Endothelial cell of umbilical vein (primary cell): ENCODE results near the gene IQCB1.

Experiments
- CTCF ChIP-seq, 2 donors: IDR thresholded peaks; 1 replicate in 1 of 2; 2 replicates in 1 of 2; pipeline ENCODE4 v1.5.1; 2011; ENCODE audit warnings: low read length in 2 of 2, mild to moderate bottlenecking in 2 of 2, moderate library complexity in 2 of 2, control low read depth in 1 of 2, inconsistent platforms in 1 of 2, low read depth in 1 of 2; ENCODE audit not compliant: insufficient read depth in 1 of 2; ENCODE audit errors: extremely low read depth in 1 of 2
- JUN ChIP-seq: IDR thresholded peaks from 2 replicates; pipeline ENCODE4 v1.6.1; 2011; ENCODE audit warnings: borderline replicate concordance, low read depth; ENCODE audit not compliant: insufficient read length, insufficient read depth
- POLR2A ChIP-seq: IDR thresholded peaks from 2 replicates; pipeline ENCODE4 v1.6.1; 2012; ENCODE audit warnings: low read depth, mild to moderate bottlenecking, control low read depth, low read length
- POLR2AphosphoS5 ChIP-seq: IDR thresholded peaks from 2 replicates; pipeline ENCODE4 v1.6.1; 2012; ENCODE audit warnings: low read depth, mild to moderate bottlenecking, control low read depth, low read length, moderate library complexity; ENCODE audit not compliant: insufficient read depth
- TF ChIP-seq, protein P1 (sequence below): IDR thresholded peaks from 2 replicates; pipeline ENCODE4 v1.6.1; 2011; ENCODE audit not compliant: insufficient read depth, insufficient read length

- no peak for TF ChIP-seq CTCF (IDR thresholded peaks at IDR 0.05; ENCODE audit: extremely low read depth in 1 of 2, insufficient read depth in 1 of 2, low read depth in 1 of 2, low read length in 2 of 2)
- no peak for TF ChIP-seq POLR2A
- TF ChIP-seq POLR2AphosphoS5: no peak
- TF ChIP-seq, protein P1, sequence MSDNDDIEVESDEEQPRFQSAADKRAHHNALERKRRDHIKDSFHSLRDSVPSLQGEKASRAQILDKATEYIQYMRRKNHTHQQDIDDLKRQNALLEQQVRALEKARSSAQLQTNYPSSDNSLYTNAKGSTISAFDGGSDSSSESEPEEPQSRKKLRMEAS: no peak
- no peak for TF ChIP-seq JUN
Measured at GRCh38 chr3:121737644-121738043, 97.2 kb downstream of the IQCB1 start.
